Measurements from ENCODE around the gene ARL6IP6. TPM values are rescaled to one million over a fixed set of nuclear protein-coding genes. Genes with fewer than 3 reads are reported as not detected.
"Not testable (repeated sequence)": the region's sequence is repeated elsewhere in the genome, so short reads cannot be mapped to it uniquely, and the experiment has no call there.

ARL6IP6 gene
- total RNA-seq, 2 donors from 2014 or later, result 7.3 to 13.4 TPM

GRCh38 chr2:152755029-152755428 lies 36.6 kb downstream of the ARL6IP6 start:
- ATAC-seq (ENCODE audit: insufficient number of reproducible peaks, low FRiP score, low read depth), result no peak
- Histone ChIP-seq H3K9me3 (no peaks in the 10 kb centered on the region), H3K27ac (no peak overlapping the region), H3K4me1 (ENCODE audit: control insufficient read depth in 1 of 2, low read depth in 2 of 2) (no peaks in the 10 kb centered on the region), H3K27me3 (replicated peaks; ENCODE audit: insufficient read depth) (no peaks in the 10 kb centered on the region), H3K4me3 (no peak overlapping the region), H3K36me3 (no peaks in the 10 kb centered on the region)
- no peak for DNase-seq (ENCODE audit: low spot score)
- TF ChIP-seq CTCF (IDR thresholded peaks at IDR 0.05), result no peak

GRCh38 chr2:152759290-152760072 lies 41.1 kb downstream of the ARL6IP6 start:
- Histone ChIP-seq H3K36me3 (no peaks in the 10 kb centered on the region), H3K4me1 (ENCODE audit: control insufficient read depth in 1 of 2, low read depth in 2 of 2) (peaks cover 0 to 5% of the 10 kb centered on the region in 2 donors), H3K27me3 (replicated peaks; ENCODE audit: insufficient read depth) (no peaks in the 10 kb centered on the region), H3K27ac (no peak overlapping the region), H3K4me3 (no peak overlapping the region), H3K9me3 (no peaks in the 10 kb centered on the region)
- no peak for DNase-seq (ENCODE audit: low spot score)
- no peak for TF ChIP-seq CTCF (IDR thresholded peaks at IDR 0.05)
- ATAC-seq (ENCODE audit: insufficient number of reproducible peaks, low FRiP score, low read depth), result no peak

GRCh38 chr2:152761214-152761613 lies 42.8 kb downstream of the ARL6IP6 start:
- no peak for DNase-seq (ENCODE audit: low spot score)
- ATAC-seq (ENCODE audit: insufficient number of reproducible peaks, low FRiP score, low read depth), result no peak
- Histone ChIP-seq H3K36me3 (no peaks in the 10 kb centered on the region), H3K27me3 (replicated peaks; ENCODE audit: insufficient read depth) (no peaks in the 10 kb centered on the region), H3K4me1 (ENCODE audit: control insufficient read depth in 1 of 2, low read depth in 2 of 2) (peaks cover 0 to 5% of the 10 kb centered on the region in 2 donors), H3K4me3 (no peak overlapping the region), H3K9me3 (no peaks in the 10 kb centered on the region), H3K27ac (no peak overlapping the region)
- no peak for TF ChIP-seq CTCF (IDR thresholded peaks at IDR 0.05)

GRCh38 chr2:152762202-152762601 lies 43.8 kb downstream of the ARL6IP6 start:
- Histone ChIP-seq H3K4me3 (no peak overlapping the region), H3K9me3 (no peaks in the 10 kb centered on the region), H3K4me1 (ENCODE audit: control insufficient read depth in 1 of 2, low read depth in 2 of 2) (peaks cover 0 to 10% of the 10 kb centered on the region in 2 donors), H3K27me3 (replicated peaks; ENCODE audit: insufficient read depth) (no peaks in the 10 kb centered on the region), H3K36me3 (no peaks in the 10 kb centered on the region), H3K27ac (no peak overlapping the region)
- TF ChIP-seq CTCF (IDR thresholded peaks at IDR 0.05), result no peak
- DNase-seq (ENCODE audit: low spot score) (no peak), ATAC-seq (ENCODE audit: insufficient number of reproducible peaks, low FRiP score, low read depth) (no peak)

- ATAC-seq (ENCODE audit: insufficient number of reproducible peaks, low FRiP score, low read depth); H3K27me3 ChIP-seq (replicated peaks; ENCODE audit: insufficient read depth): not testable (repeated sequence)
These were observed 44.8 kb downstream of the ARL6IP6 start for GRCh38 chr2:152763208-152763607.

More at GRCh38 chr2:152763208-152763607, 44.8 kb downstream of the ARL6IP6 start:
- H3K4me1 ChIP-seq (ENCODE audit: control insufficient read depth in 1 of 2, low read depth in 2 of 2); H3K27ac ChIP-seq; H3K36me3 ChIP-seq; H3K4me3 ChIP-seq; DNase-seq (ENCODE audit: low spot score); H3K9me3 ChIP-seq: not testable (repeated sequence)

Data from thoracic aorta (tissue), 2 donors.